ENCODE results near the gene SKP1. TPM values are rescaled to one million over a fixed set of nuclear protein-coding genes. Genes with fewer than 3 reads are reported as not detected.

Gene SKP1
- total and polyA plus RNA-seq, 4 donors = 129 to 407 (median 253) TPM

DNA sequence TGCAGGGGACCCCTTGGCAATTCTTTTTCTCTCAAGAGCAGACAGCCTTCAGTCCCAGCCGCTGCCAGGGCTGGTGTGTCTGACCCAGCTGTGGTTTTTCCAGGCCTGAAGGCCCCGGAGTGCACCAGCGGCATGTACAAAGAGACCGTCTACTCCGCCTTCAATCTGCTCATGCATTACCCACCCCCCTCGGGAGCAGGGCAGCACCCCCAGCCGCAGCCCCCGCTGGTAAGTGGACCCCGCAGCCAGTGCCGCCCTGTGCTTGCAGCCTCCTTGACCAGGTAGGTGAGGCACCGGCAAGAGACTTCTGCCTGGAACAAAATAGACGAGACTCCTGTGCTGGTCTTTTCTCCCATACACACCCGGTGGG lies 61.0 kb downstream of the SKP1 start:
- TF ChIP-seq EGR1 (IDR thresholded peaks at IDR 0.05; ENCODE audit: low read depth in 2 of 2) (no peak), RAD21 (IDR thresholded peaks at IDR 0.05) (no peak), YY1 (IDR thresholded peaks at IDR 0.05) (no peak), TAF1 (conservative IDR thresholded peaks at IDR 0.05) (no peak)
- TF ChIP-seq, protein P1, sequence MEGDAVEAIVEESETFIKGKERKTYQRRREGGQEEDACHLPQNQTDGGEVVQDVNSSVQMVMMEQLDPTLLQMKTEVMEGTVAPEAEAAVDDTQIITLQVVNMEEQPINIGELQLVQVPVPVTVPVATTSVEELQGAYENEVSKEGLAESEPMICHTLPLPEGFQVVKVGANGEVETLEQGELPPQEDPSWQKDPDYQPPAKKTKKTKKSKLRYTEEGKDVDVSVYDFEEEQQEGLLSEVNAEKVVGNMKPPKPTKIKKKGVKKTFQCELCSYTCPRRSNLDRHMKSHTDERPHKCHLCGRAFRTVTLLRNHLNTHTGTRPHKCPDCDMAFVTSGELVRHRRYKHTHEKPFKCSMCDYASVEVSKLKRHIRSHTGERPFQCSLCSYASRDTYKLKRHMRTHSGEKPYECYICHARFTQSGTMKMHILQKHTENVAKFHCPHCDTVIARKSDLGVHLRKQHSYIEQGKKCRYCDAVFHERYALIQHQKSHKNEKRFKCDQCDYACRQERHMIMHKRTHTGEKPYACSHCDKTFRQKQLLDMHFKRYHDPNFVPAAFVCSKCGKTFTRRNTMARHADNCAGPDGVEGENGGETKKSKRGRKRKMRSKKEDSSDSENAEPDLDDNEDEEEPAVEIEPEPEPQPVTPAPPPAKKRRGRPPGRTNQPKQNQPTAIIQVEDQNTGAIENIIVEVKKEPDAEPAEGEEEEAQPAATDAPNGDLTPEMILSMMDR (IDR thresholded peaks at IDR 0.05; ENCODE audit: low read depth, low read length, missing input control) = no peak
- Histone ChIP-seq H3K4me1 (ENCODE audit: control insufficient read depth in 4 of 4, insufficient read depth in 4 of 4, low read length in 3 of 4) (peaks cover 2 to 14% (median 8%) of the 10 kb centered on the region in 4 donors), H3K9ac (ENCODE audit: low read depth in 1 of 2, low read length in 2 of 2) (no peak overlapping the region), H3K9me3 (ENCODE audit: control insufficient read depth in 4 of 4, low read length in 3 of 4) (no peaks in the 10 kb centered on the region), H3K27ac (ENCODE audit: low read depth in 1 of 2, low read length in 2 of 2) (no peak overlapping the region), H3K27me3 (ENCODE audit: control insufficient read depth in 4 of 4, insufficient read depth in 4 of 4, low read length in 3 of 4) (no peaks in the 10 kb centered on the region), H3K4me3 (ENCODE audit: low read depth in 1 of 3, low read length in 3 of 3) (peak overlapping the region in 1 of 3 donors; percentile 78), H3K36me3 (ENCODE audit: control insufficient read depth in 4 of 4, insufficient read depth in 3 of 4, low read depth in 1 of 4, low read length in 3 of 4) (no peaks in the 10 kb centered on the region)
- no peak for DNase-seq (ENCODE audit: low spot score)
- 80% methylated on average over 13 of the region's 13 CpGs for WGBS

DNA sequence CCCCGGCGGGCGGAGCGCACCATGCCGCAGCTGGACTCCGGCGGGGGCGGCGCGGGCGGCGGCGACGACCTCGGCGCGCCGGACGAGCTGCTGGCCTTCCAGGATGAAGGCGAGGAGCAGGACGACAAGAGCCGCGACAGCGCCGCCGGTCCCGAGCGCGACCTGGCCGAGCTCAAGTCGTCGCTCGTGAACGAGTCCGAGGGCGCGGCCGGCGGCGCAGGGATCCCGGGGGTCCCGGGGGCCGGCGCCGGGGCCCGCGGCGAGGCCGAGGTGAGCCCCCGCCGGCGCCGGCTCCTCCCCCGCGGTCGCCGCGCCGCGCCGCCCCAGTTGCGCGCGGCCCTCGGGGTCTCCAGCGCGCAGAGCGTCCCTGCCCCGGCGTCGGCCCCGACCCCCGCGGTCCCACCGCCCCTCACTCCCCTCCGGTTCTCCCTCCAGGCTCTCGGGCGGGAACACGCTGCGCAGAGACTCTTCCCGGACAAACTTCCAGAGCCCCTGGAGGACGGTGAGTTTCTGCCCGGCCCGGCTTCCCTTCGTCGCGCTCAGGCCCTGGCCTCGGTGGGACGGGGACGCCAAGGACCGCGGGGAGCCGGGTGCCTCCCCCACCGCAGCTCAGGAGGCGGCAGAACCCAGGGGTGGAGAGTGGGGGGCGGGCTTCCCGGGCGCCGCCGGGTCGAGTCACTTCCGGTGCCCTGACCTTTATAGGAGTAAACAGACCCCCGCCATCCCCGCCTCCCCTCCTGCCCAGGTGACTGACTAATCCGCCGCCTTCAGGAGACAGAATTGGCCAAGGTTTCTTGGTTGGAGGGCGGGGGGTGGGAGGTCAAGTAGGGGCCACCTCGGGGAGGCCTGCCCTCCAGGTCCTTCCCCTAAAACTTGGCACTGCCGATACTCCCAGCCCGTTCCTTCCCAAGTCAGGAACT lies 61.6 kb downstream of the SKP1 start:
- Histone ChIP-seq H3K36me3 (ENCODE audit: control insufficient read depth in 4 of 4, insufficient read depth in 3 of 4, low read depth in 1 of 4, low read length in 3 of 4) (no peaks in the 10 kb centered on the region), H3K9ac (ENCODE audit: low read depth in 1 of 2, low read length in 2 of 2) (no peak overlapping the region), H3K27ac (ENCODE audit: low read depth in 1 of 2, low read length in 2 of 2) (peak overlapping the region in 1 of 2 donors; percentile 31), H3K9me3 (ENCODE audit: control insufficient read depth in 4 of 4, low read length in 3 of 4) (no peaks in the 10 kb centered on the region), H3K4me1 (ENCODE audit: control insufficient read depth in 4 of 4, insufficient read depth in 4 of 4, low read length in 3 of 4) (peaks cover 2 to 14% (median 8%) of the 10 kb centered on the region in 4 donors), H3K27me3 (ENCODE audit: control insufficient read depth in 4 of 4, insufficient read depth in 4 of 4, low read length in 3 of 4) (no peaks in the 10 kb centered on the region), H3K4me3 (ENCODE audit: low read depth in 1 of 3, low read length in 3 of 3) (peak overlapping the region in 2 of 3 donors; percentile 43 to 78)
- 5% methylated on average over 110 of the region's 110 CpGs for WGBS
- DNase-seq (ENCODE audit: low spot score) = peak; percentile 43
- TF ChIP-seq RXRA (IDR thresholded peaks at IDR 0.05) (peak in 1 of 2 donors; percentile 18), NR2F2 (IDR thresholded peaks at IDR 0.05) (no peak)

DNA sequence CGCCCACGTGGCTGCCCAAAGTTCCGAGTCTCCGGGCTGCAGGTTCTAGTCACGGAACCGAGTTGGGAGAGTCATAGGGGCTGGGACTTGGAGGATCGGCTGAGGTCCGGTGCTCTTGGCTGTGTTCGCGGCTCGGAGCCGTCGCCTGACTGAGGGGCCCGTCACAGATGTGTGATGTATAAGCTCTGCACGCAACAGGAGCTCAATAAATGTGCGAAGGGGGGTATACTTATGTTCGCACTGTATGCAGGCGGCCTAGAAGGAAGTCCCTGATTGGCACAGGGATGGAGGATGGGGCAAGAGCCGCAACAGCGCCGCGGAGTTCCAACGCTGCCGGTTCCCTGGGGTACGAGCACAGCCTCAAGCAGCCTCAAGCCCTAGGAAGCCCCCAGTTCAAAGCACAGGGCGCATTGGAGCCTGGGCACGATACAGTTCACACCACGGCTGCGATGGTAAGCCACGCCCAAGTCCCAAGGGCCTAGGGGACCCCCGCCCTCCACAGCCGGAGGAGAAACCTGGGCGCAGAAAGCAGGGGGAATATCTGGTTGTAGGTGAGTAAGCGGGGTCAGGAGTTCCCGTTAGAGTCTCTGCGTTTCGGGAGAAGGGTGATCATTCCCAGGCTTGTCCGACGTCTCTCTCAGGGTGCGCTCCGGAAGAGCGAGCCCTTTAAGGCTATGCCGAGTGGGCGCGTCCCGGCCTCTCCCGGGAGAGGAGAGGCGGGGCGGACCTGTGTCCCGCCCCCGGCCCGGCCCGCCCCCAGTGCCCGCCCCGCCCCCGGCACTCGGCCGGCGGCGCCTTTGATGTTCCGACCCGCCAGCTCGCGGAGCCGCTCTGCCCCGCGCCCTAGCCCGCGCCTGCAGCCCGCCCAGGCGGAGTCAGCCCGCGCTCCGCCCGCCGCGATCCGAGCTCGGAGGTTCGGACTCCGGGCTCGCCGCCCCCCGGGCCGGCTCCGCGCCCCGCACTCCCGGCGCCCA lies 62.6 kb downstream of the SKP1 start, which contains the start of gene TCF7:
Gene TCF7 (plus strand): TSS at position 780 of the 974 bp plus-strand sequence. CDS start 226 bp downstream, outside the sequence.
- 4% methylated on average over 90 of the region's 90 CpGs for WGBS
- Histone ChIP-seq H3K9me3 (ENCODE audit: control insufficient read depth in 4 of 4, low read length in 3 of 4) (no peaks in the 10 kb centered on the region), H3K27me3 (ENCODE audit: control insufficient read depth in 4 of 4, insufficient read depth in 4 of 4, low read length in 3 of 4) (no peaks in the 10 kb centered on the region), H3K9ac (ENCODE audit: low read depth in 1 of 2, low read length in 2 of 2) (peak within 1 kb of the TSS in 1 of 2 donors; percentile 41), H3K36me3 (ENCODE audit: control insufficient read depth in 4 of 4, insufficient read depth in 3 of 4, low read depth in 1 of 4, low read length in 3 of 4) (no peaks in the 10 kb centered on the region), H3K4me1 (ENCODE audit: control insufficient read depth in 4 of 4, insufficient read depth in 4 of 4, low read length in 3 of 4) (peaks cover 2 to 14% (median 8%) of the 10 kb centered on the region in 4 donors), H3K27ac (ENCODE audit: low read depth in 1 of 2, low read length in 2 of 2) (peak within 1 kb of the TSS in 1 of 2 donors; percentile 31), H3K4me3 (ENCODE audit: low read depth in 1 of 3, low read length in 3 of 3) (peak within 1 kb of the TSS; percentile 56 to 78 (median 63))
- peak; percentile 83 for DNase-seq (ENCODE audit: low spot score)
- TF ChIP-seq EGR1 (IDR thresholded peaks at IDR 0.05; ENCODE audit: low read depth in 2 of 2) (no peak), YY1 (IDR thresholded peaks at IDR 0.05) (no peak)

Measured in liver (tissue), 9 donors.